K562 (cell line): ENCODE data around the gene ARF1. TPM values are rescaled to one million over a fixed set of nuclear protein-coding genes. Genes with fewer than 3 reads are reported as not detected.

Experiments used
- FUS ChIP-seq: fragments of 200-400 bp; formaldehyde crosslinking; optimal IDR thresholded peaks from 2 replicates; pipeline ENCODE3; 2017; ENCODE audit warnings: low read depth, low read length
- GABPA ChIP-seq: fragments of 200-800 bp; sonication (Bioruptor generic); conservative IDR thresholded peaks from 2 replicates; pipeline ENCODE4 v1.6.1; 2016; ENCODE audit warnings: low read depth, missing genetic modification characterization, missing compliant biosample characterization
- SAP30 ChIP-seq: fragments of 200-600 bp; sonication (generic); IDR thresholded peaks from 2 replicates; pipeline ENCODE4 v1.6.1; 2012; ENCODE audit warnings: borderline replicate concordance, low read depth, mild to moderate bottlenecking, moderate library complexity, low read length, control low read depth, inconsistent platforms; ENCODE audit not compliant: insufficient read depth, poor library complexity, severe bottlenecking
- polyA plus RNA-seq, 8 experiments: library from polyadenylated mRNA; depleted of rRNA in 4 of 8; stranded (reverse) in 5 of 8; unstranded in 3 of 8; fragments of >200 nt; fragmentation: Nextera tagmentation in 2 of 8; fragmentation: Illumina TruSeq in 1 of 8; extraction: Ambion mirVana in 2 of 8; extraction: Trizol in 1 of 8; gene quantifications; 2 replicates each; pipeline versions ENCODE4 v1.2.1 to v1.2.3, GENCODE V29; 2011 to 2014; ENCODE audit warnings: inconsistent platforms in 1 of 8, missing spikeins in 1 of 8
- total RNA-seq, 7 experiments: library from RNA; depleted of rRNA in 6 of 7; stranded (reverse); fragments of >200 nt in 6 of 7; fragmentation: Illumina TruSeq in 2 of 7; extraction: Trizol in 2 of 7; gene quantifications; 2 replicates each; pipeline versions ENCODE4 v1.2.1 to v1.2.3, GENCODE V29; 2011 to 2021; ENCODE audit warnings: low replicate concordance in 1 of 7
- TF ChIP-seq, protein P1 (sequence below): fragments of 450-650 bp; IDR thresholded peaks from 2 replicates; pipeline ENCODE4 v1.6.1; 2018; ENCODE audit not compliant: partially characterized antibody
- TF ChIP-seq, protein P2 (sequence below): sonication (generic); formaldehyde crosslinking; IDR thresholded peaks from 2 replicates; pipeline ENCODE4 v1.4.0; 2020; ENCODE audit warnings: mild to moderate bottlenecking, missing genetic modification reagents
- TF ChIP-seq, protein P3 (sequence below), 2 experiments: fragments of 450-650 bp in 1 of 2; sonication (generic) in 1 of 2; formaldehyde crosslinking in 1 of 2; IDR thresholded peaks; 2 replicates each; pipeline versions ENCODE4 v1.7.1 to v1.9.0; 2016 to 2022; ENCODE audit warnings: inconsistent platforms in 1 of 2, mild to moderate bottlenecking in 1 of 2, missing genetic modification reagents in 1 of 2

The ARF1 gene
- total and polyA plus RNA-seq, 9 of the 15 experiments (the other 6 are each of a cell fraction or from before 2014, with no cell fraction given) = 69.8 to 593 (median 325) TPM

DNA sequence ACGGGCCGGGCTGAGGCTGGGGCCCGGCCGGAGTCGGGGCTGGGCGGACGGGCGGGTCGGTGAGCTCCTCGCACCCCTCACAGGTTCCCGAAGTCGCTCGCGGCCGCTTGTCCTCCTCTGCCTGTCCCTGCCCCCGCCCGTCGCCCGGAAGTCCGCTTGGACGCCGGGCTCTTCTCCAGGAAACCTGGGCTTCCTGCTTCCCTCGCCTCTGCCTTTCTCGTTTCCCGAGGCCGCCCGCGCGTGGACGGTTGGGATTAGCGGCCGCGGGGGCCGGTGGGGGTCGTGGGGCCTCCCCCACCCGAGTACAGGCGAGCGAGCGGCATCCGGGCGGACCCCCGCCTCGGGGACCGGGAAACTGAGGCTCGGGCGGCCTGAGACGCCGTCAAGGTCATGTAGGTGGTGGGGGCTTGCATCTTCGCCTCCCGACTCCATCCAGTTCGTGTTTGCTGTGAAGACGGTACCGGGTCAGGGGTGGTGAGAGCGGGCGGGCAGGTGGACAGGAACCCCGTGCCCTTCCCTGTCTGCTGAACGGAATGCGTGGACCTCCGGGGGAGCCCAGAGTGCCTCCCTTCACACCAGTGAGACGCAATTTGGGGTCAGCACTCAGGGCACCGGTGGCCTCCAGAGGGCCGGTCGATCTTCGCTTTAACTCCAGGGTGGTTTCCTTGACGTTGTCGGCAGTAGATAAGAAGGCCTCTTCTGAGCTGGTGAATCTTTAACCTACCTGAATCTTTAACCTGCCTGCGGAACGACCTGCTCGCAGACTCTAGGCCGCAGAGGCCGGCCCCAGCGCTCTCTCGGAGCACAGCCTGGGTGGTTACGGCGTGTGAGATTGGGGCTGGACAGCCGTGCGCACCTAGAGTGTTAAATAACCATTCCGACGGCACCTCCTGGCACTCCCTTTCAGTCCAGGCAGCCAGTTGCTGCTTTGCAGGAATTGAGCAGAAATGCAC is 686 bp downstream of the ARF1 start (continued):
- TF ChIP-seq, protein P1, sequence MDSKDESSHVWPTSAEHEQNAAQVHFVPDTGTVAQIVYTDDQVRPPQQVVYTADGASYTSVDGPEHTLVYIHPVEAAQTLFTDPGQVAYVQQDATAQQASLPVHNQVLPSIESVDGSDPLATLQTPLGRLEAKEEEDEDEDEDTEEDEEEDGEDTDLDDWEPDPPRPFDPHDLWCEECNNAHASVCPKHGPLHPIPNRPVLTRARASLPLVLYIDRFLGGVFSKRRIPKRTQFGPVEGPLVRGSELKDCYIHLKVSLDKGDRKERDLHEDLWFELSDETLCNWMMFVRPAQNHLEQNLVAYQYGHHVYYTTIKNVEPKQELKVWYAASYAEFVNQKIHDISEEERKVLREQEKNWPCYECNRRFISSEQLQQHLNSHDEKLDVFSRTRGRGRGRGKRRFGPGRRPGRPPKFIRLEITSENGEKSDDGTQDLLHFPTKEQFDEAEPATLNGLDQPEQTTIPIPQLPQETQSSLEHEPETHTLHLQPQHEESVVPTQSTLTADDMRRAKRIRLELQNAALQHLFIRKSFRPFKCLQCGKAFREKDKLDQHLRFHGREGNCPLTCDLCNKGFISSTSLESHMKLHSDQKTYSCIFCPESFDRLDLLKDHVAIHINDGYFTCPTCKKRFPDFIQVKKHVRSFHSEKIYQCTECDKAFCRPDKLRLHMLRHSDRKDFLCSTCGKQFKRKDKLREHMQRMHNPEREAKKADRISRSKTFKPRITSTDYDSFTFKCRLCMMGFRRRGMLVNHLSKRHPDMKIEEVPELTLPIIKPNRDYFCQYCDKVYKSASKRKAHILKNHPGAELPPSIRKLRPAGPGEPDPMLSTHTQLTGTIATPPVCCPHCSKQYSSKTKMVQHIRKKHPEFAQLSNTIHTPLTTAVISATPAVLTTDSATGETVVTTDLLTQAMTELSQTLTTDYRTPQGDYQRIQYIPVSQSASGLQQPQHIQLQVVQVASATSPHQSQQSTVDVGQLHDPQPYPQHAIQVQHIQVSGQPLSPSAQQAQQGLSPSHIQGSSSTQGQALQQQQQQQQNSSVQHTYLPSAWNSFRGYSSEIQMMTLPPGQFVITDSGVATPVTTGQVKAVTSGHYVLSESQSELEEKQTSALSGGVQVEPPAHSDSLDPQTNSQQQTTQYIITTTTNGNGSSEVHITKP = peak; percentile 47
- TF ChIP-seq SAP30 (peak; percentile 60), FUS (no peak), GABPA (tag) (peak; percentile 81)
- TF ChIP-seq, protein P2, sequence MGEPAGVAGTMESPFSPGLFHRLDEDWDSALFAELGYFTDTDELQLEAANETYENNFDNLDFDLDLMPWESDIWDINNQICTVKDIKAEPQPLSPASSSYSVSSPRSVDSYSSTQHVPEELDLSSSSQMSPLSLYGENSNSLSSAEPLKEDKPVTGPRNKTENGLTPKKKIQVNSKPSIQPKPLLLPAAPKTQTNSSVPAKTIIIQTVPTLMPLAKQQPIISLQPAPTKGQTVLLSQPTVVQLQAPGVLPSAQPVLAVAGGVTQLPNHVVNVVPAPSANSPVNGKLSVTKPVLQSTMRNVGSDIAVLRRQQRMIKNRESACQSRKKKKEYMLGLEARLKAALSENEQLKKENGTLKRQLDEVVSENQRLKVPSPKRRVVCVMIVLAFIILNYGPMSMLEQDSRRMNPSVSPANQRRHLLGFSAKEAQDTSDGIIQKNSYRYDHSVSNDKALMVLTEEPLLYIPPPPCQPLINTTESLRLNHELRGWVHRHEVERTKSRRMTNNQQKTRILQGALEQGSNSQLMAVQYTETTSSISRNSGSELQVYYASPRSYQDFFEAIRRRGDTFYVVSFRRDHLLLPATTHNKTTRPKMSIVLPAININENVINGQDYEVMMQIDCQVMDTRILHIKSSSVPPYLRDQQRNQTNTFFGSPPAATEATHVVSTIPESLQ (CRISPR knock-in tag) = peak; percentile 56; the same call in 1 of the 2 replicates
- TF ChIP-seq, protein P3, sequence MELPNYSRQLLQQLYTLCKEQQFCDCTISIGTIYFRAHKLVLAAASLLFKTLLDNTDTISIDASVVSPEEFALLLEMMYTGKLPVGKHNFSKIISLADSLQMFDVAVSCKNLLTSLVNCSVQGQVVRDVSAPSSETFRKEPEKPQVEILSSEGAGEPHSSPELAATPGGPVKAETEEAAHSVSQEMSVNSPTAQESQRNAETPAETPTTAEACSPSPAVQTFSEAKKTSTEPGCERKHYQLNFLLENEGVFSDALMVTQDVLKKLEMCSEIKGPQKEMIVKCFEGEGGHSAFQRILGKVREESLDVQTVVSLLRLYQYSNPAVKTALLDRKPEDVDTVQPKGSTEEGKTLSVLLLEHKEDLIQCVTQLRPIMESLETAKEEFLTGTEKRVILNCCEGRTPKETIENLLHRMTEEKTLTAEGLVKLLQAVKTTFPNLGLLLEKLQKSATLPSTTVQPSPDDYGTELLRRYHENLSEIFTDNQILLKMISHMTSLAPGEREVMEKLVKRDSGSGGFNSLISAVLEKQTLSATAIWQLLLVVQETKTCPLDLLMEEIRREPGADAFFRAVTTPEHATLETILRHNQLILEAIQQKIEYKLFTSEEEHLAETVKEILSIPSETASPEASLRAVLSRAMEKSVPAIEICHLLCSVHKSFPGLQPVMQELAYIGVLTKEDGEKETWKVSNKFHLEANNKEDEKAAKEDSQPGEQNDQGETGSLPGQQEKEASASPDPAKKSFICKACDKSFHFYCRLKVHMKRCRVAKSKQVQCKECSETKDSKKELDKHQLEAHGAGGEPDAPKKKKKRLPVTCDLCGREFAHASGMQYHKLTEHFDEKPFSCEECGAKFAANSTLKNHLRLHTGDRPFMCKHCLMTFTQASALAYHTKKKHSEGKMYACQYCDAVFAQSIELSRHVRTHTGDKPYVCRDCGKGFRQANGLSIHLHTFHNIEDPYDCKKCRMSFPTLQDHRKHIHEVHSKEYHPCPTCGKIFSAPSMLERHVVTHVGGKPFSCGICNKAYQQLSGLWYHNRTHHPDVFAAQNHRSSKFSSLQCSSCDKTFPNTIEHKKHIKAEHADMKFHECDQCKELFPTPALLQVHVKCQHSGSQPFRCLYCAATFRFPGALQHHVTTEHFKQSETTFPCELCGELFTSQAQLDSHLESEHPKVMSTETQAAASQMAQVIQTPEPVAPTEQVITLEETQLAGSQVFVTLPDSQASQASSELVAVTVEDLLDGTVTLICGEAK (IDR thresholded peaks at IDR 0.05) = peak; percentile 26; the same call in 1 of the 2 replicates
- TF ChIP-seq, protein P3 (CRISPR knock-in tag; IDR thresholded peaks at IDR 0.05) = peak; percentile 37; the same call in 1 of the 2 replicates
